ENCODE results near the gene ADA. TPM values are rescaled to one million over a fixed set of nuclear protein-coding genes. Genes with fewer than 3 reads are reported as not detected.

ADA gene
- total and polyA plus RNA-seq, 2 of the 13 experiments (the other 11 are each of a cell fraction or from before 2014, with no cell fraction given): 2.5 to 11.3 TPM

DNA sequence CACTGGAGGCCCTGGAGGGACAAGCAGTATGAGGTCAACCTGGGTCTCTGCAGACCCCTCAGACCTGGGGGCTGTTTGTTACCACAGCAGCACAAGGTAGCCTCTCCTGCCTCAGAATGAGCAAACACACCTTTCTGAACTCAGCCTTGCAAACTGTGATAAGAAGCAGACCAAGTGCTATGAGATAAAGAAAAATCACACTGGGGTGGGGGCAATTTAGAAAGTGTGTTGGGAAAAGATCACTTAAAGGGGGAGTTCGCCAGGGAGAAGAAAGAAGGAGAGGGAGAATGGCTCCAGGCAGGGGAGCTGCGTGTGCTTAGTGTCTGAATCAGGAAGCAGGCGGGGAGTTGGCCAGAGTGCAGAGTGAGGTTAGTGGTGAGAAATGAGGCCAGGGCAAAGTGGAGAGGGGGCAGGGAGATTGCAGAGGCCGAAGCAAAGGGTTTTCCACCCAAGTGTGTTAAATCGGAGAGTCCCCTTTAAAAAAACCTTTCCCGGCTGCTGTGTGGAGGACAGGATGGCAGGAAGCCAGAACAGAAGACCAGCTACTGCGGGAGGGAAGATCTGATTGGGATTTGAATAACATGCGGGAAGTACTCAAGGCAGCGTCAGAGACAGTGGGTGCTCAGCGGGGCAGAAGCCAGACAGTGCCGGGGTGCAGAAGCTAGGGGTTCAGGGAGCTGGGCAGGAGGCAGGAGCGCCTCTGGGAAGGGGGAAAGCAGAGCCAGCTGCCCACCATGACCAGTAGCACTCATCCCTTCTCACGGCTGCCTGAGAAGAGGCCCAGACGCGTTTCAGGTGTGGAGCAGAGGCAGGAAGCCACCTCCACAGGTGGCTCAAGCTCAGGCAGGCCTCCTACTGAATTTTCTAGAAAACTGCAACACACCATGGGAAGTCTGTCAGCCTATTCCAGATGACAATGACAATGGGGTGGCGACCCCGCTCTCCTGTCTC is 9.0 kb downstream of the ADA start (continued):
- TF ChIP-seq, protein P1, sequence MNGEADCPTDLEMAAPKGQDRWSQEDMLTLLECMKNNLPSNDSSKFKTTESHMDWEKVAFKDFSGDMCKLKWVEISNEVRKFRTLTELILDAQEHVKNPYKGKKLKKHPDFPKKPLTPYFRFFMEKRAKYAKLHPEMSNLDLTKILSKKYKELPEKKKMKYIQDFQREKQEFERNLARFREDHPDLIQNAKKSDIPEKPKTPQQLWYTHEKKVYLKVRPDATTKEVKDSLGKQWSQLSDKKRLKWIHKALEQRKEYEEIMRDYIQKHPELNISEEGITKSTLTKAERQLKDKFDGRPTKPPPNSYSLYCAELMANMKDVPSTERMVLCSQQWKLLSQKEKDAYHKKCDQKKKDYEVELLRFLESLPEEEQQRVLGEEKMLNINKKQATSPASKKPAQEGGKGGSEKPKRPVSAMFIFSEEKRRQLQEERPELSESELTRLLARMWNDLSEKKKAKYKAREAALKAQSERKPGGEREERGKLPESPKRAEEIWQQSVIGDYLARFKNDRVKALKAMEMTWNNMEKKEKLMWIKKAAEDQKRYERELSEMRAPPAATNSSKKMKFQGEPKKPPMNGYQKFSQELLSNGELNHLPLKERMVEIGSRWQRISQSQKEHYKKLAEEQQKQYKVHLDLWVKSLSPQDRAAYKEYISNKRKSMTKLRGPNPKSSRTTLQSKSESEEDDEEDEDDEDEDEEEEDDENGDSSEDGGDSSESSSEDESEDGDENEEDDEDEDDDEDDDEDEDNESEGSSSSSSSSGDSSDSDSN (CRISPR knock-in tag; IDR thresholded peaks at IDR 0.05): no peak; the same call in 1 of the 2 replicates
- TF ChIP-seq NFYC (CRISPR knock-in tag; IDR thresholded peaks at IDR 0.05) (no peak), RAD21 (CRISPR knock-in tag; IDR thresholded peaks at IDR 0.05) (no peak), TBX3 (IDR thresholded peaks at IDR 0.05; ENCODE audit: borderline replicate concordance) (no peak), TCF7L2 (IDR thresholded peaks at IDR 0.05; ENCODE audit: low read depth, low read length) (no peak), ZNF343 (CRISPR knock-in tag; IDR thresholded peaks at IDR 0.05) (peak; percentile 82), ZNF841 (CRISPR knock-in tag; IDR thresholded peaks at IDR 0.05; ENCODE audit: borderline replicate concordance) (no peak), ZNF292 (CRISPR knock-in tag; IDR thresholded peaks at IDR 0.05; ENCODE audit: borderline replicate concordance, low read depth) (peak; percentile 55), KAT7 (CRISPR knock-in tag; IDR thresholded peaks at IDR 0.05; ENCODE audit: borderline replicate concordance) (no peak; the same call in 1 of the 2 replicates), ZNF781 (CRISPR knock-in tag; IDR thresholded peaks at IDR 0.05; ENCODE audit: borderline replicate concordance, not compliant biosample characterization) (peak; percentile 15), ZNF619 (CRISPR knock-in tag; IDR thresholded peaks at IDR 0.05) (peak; percentile 57; the same call in 1 of the 2 replicates), ZBTB1 (CRISPR knock-in tag; IDR thresholded peaks at IDR 0.05; ENCODE audit: borderline replicate concordance) (no peak), FOXP1 (IDR thresholded peaks at IDR 0.05) (no peak), FOXP1 (CRISPR knock-in tag; IDR thresholded peaks at IDR 0.05) (no peak), IRF2 (CRISPR knock-in tag; IDR thresholded peaks at IDR 0.05) (no peak; the same call in 1 of the 2 replicates), FOXC1 (CRISPR knock-in tag; IDR thresholded peaks at IDR 0.05; ENCODE audit: borderline replicate concordance) (no peak; the same call in 1 of the 2 replicates), ZNF335 (CRISPR knock-in tag; IDR thresholded peaks at IDR 0.05) (no peak), ZEB1 (IDR thresholded peaks at IDR 0.05; ENCODE audit: insufficient replicate concordance, low read depth) (peak; percentile 74), ARNTL (CRISPR knock-in tag; IDR thresholded peaks at IDR 0.05) (0 out of 2 replicates have a peak, but pooled peaks have one; percentile 33), ZNF33B (CRISPR knock-in tag; IDR thresholded peaks at IDR 0.05) (no peak), RARG (CRISPR knock-in tag; IDR thresholded peaks at IDR 0.05; ENCODE audit: low read depth) (0 out of 2 replicates have a peak, but pooled peaks have one; percentile 11), HMG20A (CRISPR knock-in tag; IDR thresholded peaks at IDR 0.05; ENCODE audit: borderline replicate concordance) (peak; percentile 21; the same call in 1 of the 2 replicates)
- TF ChIP-seq, protein P2, sequence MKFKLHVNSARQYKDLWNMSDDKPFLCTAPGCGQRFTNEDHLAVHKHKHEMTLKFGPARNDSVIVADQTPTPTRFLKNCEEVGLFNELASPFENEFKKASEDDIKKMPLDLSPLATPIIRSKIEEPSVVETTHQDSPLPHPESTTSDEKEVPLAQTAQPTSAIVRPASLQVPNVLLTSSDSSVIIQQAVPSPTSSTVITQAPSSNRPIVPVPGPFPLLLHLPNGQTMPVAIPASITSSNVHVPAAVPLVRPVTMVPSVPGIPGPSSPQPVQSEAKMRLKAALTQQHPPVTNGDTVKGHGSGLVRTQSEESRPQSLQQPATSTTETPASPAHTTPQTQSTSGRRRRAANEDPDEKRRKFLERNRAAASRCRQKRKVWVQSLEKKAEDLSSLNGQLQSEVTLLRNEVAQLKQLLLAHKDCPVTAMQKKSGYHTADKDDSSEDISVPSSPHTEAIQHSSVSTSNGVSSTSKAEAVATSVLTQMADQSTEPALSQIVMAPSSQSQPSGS (CRISPR knock-in tag; IDR thresholded peaks at IDR 0.05): no peak
- TF ChIP-seq, protein P3, sequence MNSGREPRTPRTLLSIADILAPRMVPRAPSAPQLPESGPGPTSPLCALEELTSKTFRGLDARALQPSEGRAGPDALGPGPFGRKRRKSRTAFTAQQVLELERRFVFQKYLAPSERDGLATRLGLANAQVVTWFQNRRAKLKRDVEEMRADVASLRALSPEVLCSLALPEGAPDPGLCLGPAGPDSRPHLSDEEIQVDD (CRISPR knock-in tag; IDR thresholded peaks at IDR 0.05; ENCODE audit: borderline replicate concordance): 0 out of 2 replicates have a peak, but pooled peaks have one; percentile 40
- TF ChIP-seq, protein P4, sequence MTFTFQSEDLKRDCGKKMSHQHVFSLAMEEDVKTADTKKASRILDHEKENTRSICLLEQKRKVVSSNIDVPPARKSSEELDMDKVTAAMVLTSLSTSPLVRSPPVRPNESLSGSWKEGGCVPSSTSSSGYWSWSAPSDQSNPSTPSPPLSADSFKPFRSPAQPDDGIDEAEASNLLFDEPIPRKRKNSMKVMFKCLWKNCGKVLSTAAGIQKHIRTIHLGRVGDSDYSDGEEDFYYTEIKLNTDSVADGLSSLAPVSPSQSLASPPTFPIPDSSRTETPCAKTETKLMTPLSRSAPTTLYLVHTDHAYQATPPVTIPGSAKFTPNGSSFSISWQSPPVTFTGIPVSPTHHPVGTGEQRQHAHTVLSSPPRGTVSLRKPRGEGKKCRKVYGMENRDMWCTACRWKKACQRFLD (CRISPR knock-in tag; IDR thresholded peaks at IDR 0.05; ENCODE audit: borderline replicate concordance): no peak

All from HepG2 (cell line).